GM19463 (cell line): Measurements from ENCODE around the gene BMPR1B.

Experiments used
- ATAC-seq: cut with Tn5 transposase; IDR thresholded peaks from one replicate; pipeline ENCODE4 v1.9.1; 2021; ENCODE audit warnings: mild to moderate bottlenecking, moderate library complexity; ENCODE audit not compliant: unreplicated experiment

Gene BMPR1B

DNA sequence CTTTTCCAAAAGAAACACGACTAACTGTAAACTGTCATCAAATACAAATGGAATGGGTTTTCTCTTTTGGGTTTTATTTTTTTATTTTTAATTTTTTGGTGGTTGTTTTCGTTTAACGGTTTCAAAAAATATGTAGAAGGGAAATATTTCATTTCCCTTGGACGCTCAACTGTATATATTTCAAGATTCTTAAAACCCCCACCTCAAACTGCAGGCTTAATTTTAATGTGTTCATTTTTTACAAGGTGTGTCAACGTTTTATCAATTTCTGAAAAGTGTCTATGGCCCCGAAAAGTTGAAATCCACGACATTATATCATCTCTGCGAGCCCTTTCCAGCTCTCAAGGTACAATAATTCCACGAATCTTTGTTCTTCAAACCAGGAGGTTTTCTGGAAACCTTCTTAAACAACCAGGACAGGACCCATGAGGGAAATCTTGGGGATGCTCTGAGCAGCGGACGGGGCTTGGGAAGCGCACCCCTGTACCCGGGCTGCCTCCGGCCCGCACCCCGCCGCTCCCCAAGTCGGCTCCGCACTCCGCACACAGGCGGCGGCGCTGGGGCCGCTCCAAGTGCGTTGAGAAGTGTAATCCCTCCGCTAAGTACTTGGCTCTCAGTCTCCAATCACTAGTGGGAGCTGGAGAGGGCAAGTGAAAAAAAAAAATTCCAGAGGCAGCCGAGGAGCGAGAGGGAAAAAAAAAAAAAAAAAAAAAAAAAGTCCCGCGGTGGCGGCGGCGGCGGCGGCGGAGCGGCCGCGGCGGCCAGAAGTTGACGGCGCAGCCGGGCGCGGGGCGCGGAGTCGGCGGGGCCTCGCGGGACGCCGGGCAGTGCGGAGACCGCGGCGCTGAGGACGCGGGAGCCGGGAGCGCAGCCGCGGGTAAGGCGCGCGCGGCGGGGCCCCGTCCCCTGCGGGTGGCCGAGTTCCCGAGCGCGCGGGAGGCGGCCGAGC is at the start of gene BMPR1B:
BMPR1B (plus strand) TSS at position 764 of the 949 bp plus-strand sequence. CDS start 346,470 bp downstream, outside the sequence.
- no peak for ATAC-seq

GRCh38 chr4:94711635-94712034 is 46.1 kb upstream of the BMPR1B start:
- no peak for ATAC-seq

- ATAC-seq: no peak
These were observed 43.2 kb upstream of the BMPR1B start for GRCh38 chr4:94714365-94715160.

GRCh38 chr4:94715726-94716125 is 42.0 kb upstream of the BMPR1B start:
- no peak for ATAC-seq

DNA sequence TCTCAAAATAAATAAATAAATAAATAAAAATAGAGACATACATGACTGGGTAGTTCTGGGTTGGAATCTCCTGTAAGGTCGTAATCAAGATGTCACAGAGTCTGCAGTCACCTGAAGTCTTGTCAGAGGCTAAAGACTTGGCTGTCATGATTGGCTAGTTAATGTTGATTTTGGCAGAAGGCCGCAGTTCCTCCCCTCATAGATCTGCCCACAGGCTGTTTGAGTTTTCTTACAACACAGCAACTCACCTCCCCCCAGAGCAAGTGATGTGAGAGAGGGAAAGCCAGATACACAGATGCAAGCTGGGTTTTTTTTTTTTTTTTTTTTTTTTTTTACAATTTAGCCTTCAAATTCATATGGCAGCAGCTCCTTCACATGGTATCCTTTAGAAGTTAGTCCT is 36.4 kb upstream of the BMPR1B start:
- no peak for ATAC-seq

GRCh38 chr4:94722270-94722669 is 35.5 kb upstream of the BMPR1B start:
- ATAC-seq: no peak

DNA sequence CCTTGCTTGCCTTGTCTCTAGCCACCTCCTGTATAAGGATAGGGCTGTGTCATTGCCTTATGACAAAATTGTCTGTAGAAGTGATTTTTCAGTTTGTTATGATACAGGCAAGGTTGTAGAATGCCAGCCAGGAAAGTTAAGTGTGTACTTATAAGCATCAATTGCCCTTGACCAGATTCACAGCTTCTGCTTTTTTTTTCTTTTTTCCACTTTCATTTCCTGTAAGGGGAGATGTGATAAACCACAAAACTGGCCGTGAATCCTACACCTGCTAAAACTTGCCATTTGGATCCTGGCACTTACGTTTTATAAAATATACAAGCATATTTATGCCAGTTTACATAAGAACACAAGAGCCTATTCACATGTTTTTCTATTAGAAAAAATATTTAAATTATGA is 35.0 kb upstream of the BMPR1B start:
- ATAC-seq: no peak

DNA sequence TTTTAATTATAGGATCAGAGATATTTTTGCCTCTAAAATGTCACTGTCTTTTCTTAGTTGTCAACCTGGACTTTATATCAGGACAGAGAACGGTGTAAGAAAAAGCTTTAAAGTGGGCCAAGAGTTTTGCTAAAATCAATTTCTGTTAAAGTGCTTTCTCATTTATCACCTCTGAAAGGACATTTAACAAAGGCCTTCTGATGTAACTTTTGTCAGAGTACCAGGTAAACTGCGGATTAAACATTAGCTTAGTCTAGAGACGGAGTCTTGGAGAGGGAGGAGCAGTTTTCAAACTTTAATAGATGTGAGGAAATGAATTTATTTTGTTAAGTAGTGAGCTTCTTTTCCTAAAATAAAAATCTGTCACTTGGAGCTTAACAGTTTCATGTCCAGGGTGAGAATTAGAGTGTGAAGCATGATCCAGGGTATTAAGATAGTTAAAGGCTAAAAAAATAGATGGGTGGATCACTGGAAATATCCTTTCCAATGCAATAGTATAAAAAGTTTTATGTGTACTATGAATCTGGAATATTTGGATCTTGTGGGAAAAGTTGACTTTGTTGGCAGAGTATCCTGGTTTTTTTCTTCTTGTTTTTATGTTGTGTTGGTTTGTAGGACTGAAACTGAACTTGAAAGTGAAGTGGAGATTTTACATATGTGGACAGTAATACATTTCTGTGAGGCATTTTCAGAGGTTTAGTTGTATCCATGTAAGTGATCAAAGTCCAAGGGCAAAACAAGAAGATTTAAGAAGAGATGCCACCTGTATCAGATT is 33.6 kb upstream of the BMPR1B start:
- ATAC-seq: no peak

GRCh38 chr4:94726524-94727123 is 31.1 kb upstream of the BMPR1B start:
- ATAC-seq: no peak

- ATAC-seq: no peak
These were observed 29.5 kb upstream of the BMPR1B start for GRCh38 chr4:94728056-94728766.

- ATAC-seq: no peak
These were observed 25.4 kb upstream of the BMPR1B start for GRCh38 chr4:94732358-94732698.

GRCh38 chr4:94739741-94740140 is 18.0 kb upstream of the BMPR1B start:
- no peak for ATAC-seq

DNA sequence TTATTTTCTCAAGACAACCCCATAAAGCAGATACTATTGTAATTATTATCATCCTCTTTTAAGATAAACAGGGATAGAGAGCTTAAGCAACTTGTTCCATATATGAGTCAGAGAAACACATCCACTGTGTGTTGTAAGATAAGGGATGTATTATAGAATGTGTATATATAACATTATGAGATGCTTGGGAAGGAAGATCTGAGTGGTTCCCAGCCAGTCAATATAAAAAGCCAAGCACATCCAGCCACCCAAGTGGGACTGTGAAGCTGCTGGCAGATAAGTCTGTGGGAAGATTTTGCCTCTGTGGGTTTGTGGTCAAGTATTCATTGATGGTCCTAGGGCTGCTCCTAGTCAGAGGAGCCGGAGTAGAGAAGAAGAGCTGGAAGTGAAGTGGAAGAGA is 16.5 kb upstream of the BMPR1B start:
- no peak for ATAC-seq

- ATAC-seq: no peak
These were observed 13.9 kb upstream of the BMPR1B start for GRCh38 chr4:94743838-94744237.

DNA sequence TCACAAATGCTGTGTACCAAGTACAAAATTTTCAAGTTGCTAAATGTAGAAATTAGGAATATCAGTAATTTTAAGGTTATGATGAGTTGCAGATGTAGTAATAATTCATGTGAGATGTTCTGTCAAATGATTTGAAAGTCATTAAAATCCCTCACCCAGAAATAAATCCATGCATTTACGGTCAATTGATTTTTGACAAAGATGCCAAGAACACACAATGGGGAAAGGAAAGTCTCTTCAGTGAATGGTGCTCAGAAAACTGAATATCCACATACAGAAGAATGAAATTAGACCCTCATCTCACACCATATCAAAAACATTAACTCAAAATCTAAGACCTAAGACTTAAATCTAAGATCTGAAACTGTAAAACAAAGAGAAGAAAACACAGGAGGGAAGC is 12.9 kb upstream of the BMPR1B start:
- ATAC-seq: no peak

DNA sequence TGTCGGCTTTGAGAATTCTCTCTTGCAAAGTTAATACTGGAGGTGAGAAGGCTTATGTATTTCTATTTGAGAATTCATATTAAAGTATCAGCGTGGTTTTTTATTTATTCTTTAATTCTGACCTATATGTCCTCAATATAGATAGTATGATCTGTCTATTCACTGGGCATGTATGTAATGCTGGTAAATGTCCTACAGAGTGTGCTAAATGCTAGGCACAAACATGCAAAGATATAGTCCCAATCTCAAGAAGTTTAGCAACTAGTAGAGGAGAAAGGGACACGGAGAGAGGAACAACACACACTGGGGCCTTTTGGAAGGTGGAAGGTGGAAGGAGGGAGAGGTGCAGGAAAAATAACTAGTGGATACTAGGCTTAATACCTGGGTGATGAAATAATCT is 11.0 kb upstream of the BMPR1B start:
- ATAC-seq: no peak

DNA sequence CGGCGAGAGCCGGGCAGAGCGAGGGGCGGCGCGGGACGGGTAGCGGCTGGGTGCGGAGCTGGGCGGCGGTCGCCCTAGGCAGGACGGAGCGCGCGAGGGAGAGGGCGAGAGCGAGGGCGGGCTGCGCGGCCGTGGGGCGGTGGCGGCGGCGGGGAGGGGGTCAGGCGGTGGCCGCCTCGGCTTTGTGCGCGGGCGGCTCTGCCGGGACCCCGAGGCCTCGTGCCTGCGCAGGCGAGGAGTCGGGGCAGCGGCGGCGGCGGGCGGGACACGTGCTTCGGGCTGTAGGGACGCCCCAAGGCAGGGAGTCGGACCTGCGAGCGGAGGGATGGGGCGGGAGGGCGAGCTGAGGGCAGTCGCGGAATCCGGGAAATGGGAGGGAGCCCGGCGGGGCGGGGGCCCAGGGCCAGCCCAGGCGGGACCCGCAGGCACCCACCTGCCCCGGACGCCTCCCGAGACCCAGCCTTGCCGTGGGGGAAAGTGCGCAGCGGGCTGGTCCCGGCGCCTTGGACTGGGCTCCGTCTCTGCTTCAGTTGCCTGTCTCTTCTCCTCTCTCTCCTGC is 465 bp downstream of the BMPR1B start:
- ATAC-seq: no peak

- ATAC-seq: no peak
These were observed 1.1 kb downstream of the BMPR1B start for GRCh38 chr4:94758700-94759399.

GRCh38 chr4:94759767-94760211 is 2.0 kb downstream of the BMPR1B start:
- ATAC-seq: no peak
